VCaP (cell line): ENCODE measurements around the gene HAPLN2.

Experiments used
- H3K27ac ChIP-seq: fragments of 450-650 bp; 2 replicates; pipeline ENCODE4 v1.5.1; 2017
- CTCF ChIP-seq: fragments of 450-650 bp; conservative IDR thresholded peaks from 2 replicates; pipeline ENCODE4 v1.5.1; 2017; ENCODE audit warnings: mild to moderate bottlenecking, moderate library complexity

HAPLN2 gene

GRCh38 chr1:156589546-156589945, 29.7 kb upstream of the HAPLN2 start:
- H3K27ac ChIP-seq: no peak overlapping the region
- TF ChIP-seq CTCF: no peak

- H3K27ac ChIP-seq: peak overlapping the region; percentile 84
- TF ChIP-seq CTCF: no peak
Measured at GRCh38 chr1:156590326-156591180, 28.7 kb upstream of the HAPLN2 start.

GRCh38 chr1:156591181-156591431, 28.1 kb upstream of the HAPLN2 start:
- peak overlapping the region; percentile 84 for H3K27ac ChIP-seq
- no peak for TF ChIP-seq CTCF

GRCh38 chr1:156591432-156592157, 27.6 kb upstream of the HAPLN2 start, which contains the start of gene NAXE:
Gene NAXE (plus strand): TSS chr1:156591776. CDS start chr1:156591805, 29 bp downstream.
- H3K27ac ChIP-seq: peak within 1 kb of the TSS; percentile 84
- TF ChIP-seq CTCF: no peak

- no peak for TF ChIP-seq CTCF
- H3K27ac ChIP-seq: peak overlapping the region; percentile 84
Measured at GRCh38 chr1:156592158-156592909, 26.9 kb upstream of the HAPLN2 start.

- no peak for TF ChIP-seq CTCF
Measured at GRCh38 chr1:156592910-156593660, 26.1 kb upstream of the HAPLN2 start.

More at GRCh38 chr1:156592910-156593660, 26.1 kb upstream of the HAPLN2 start:
- H3K27ac ChIP-seq: peak overlapping the region; percentile 84; the same call in 1 of the 2 replicates
